Measurements from ENCODE around the gene FAM120A. TPM values are rescaled to one million over a fixed set of nuclear protein-coding genes. Genes with fewer than 3 reads are reported as not detected.
A peak's percentile ranks its signal among the peaks of the same experiment; 100 is the strongest.

Gene FAM120A
- polyA plus RNA-seq, 1 donor from 2014 or later: 8.9 TPM

- no peaks in the 10 kb centered on the region for H3K36me3 ChIP-seq (ENCODE audit: insufficient read depth, low read length)
- no peak for TF ChIP-seq TAF1 (IDR thresholded peaks at IDR 0.05; ENCODE audit: low read depth)
- TF ChIP-seq EP300 (conservative IDR thresholded peaks at IDR 0.05; ENCODE audit: poor library complexity, severe bottlenecking): peak; percentile 40
- no peak for TF ChIP-seq REST (IDR thresholded peaks at IDR 0.05; ENCODE audit: borderline replicate concordance)
- TF ChIP-seq POLR2AphosphoS5 (IDR thresholded peaks at IDR 0.05): peak; percentile 20
- TF ChIP-seq EZH2 (IDR thresholded peaks at IDR 0.05; ENCODE audit: borderline replicate concordance, insufficient read depth, low read length, poor library complexity, severe bottlenecking): no peak
- TF ChIP-seq RAD21 (conservative IDR thresholded peaks at IDR 0.05): no peak
- H3K27ac ChIP-seq (ENCODE audit: low read length): no peak overlapping the region
Observed at GRCh38 chr9:93541581-93542349, 90.3 kb downstream of the FAM120A start.

GRCh38 chr9:93543117-93543516, 91.6 kb downstream of the FAM120A start:
- Histone ChIP-seq H3K9me3 (ENCODE audit: low read length) (no peaks in the 10 kb centered on the region), H3K79me2 (replicated peaks; ENCODE audit: insufficient read depth, low read length) (no peaks in the 10 kb centered on the region), H3K4me2 (ENCODE audit: low read length) (no peak overlapping the region), H4K20me1 (ENCODE audit: insufficient read depth) (no peaks in the 10 kb centered on the region), H3K4me3 (ENCODE audit: low read length) (no peak overlapping the region), H3K9ac (ENCODE audit: low read length) (no peak overlapping the region), H2AFZ (ENCODE audit: low read depth, low read length) (no peak overlapping the region), H3K27me3 (ENCODE audit: insufficient read depth, low read depth, low read length) (no peaks in the 10 kb centered on the region), H3K27ac (ENCODE audit: low read length) (no peak overlapping the region), H3K36me3 (ENCODE audit: insufficient read depth, low read length) (no peaks in the 10 kb centered on the region), H3F3A (ENCODE audit: insufficient read depth, low read length, poor library complexity, severe bottlenecking) (no peaks in the 10 kb centered on the region), H3K9me2 (ENCODE audit: insufficient read depth, low read length) (no peaks in the 10 kb centered on the region)
- TF ChIP-seq EZH2 (IDR thresholded peaks at IDR 0.05; ENCODE audit: borderline replicate concordance, insufficient read depth, low read length, poor library complexity, severe bottlenecking) (no peak), TAF1 (IDR thresholded peaks at IDR 0.05; ENCODE audit: low read depth) (no peak), POLR2AphosphoS5 (IDR thresholded peaks at IDR 0.05) (no peak), RAD21 (conservative IDR thresholded peaks at IDR 0.05) (no peak), EP300 (conservative IDR thresholded peaks at IDR 0.05; ENCODE audit: poor library complexity, severe bottlenecking) (no peak), REST (IDR thresholded peaks at IDR 0.05; ENCODE audit: borderline replicate concordance) (no peak), MXI1 (conservative IDR thresholded peaks at IDR 0.05; ENCODE audit: poor library complexity, severe bottlenecking) (no peak), SMC3 (conservative IDR thresholded peaks at IDR 0.05; ENCODE audit: poor library complexity) (no peak), CTCF (IDR thresholded peaks at IDR 0.05; ENCODE audit: poor library complexity, severe bottlenecking) (no peak)

More at GRCh38 chr9:93541581-93542349, 90.3 kb downstream of the FAM120A start:
- no peaks in the 10 kb centered on the region for H3K79me2 ChIP-seq (replicated peaks; ENCODE audit: insufficient read depth, low read length)
- no peak overlapping the region for H3K4me2 ChIP-seq (ENCODE audit: low read length)
- no peak overlapping the region for H3K4me3 ChIP-seq (ENCODE audit: low read length)
- no peak overlapping the region for H3K9ac ChIP-seq (ENCODE audit: low read length)
- H2AFZ ChIP-seq (ENCODE audit: low read depth, low read length): no peak overlapping the region
- H3K27me3 ChIP-seq (ENCODE audit: insufficient read depth, low read depth, low read length): no peaks in the 10 kb centered on the region
- no peaks in the 10 kb centered on the region for H3K9me2 ChIP-seq (ENCODE audit: insufficient read depth, low read length)
- no peaks in the 10 kb centered on the region for H3K9me3 ChIP-seq (ENCODE audit: low read length)
- no peaks in the 10 kb centered on the region for H3F3A ChIP-seq (ENCODE audit: insufficient read depth, low read length, poor library complexity, severe bottlenecking)
- no peaks in the 10 kb centered on the region for H4K20me1 ChIP-seq (ENCODE audit: insufficient read depth)

Data from neural cell (in vitro differentiated cells).